Neural progenitor cell (in vitro differentiated cells): ENCODE results near the gene ERP29.

Source experiments
- EZH2 ChIP-seq: fragments of 200-600 bp; sonication (generic); IDR thresholded peaks from 2 replicates; pipeline ENCODE4 v1.6.1; 2017; ENCODE audit warnings: antibody characterized with exemption, mild to moderate bottlenecking, moderate library complexity
- TF ChIP-seq, protein P1 (sequence below): fragments of 200-600 bp; sonication (generic); IDR thresholded peaks from 2 replicates; pipeline ENCODE4 v1.5.1; 2017; ENCODE audit warnings: antibody characterized with exemption, mild to moderate bottlenecking

GRCh38 chr12:112061137-112061536 lies 47.9 kb downstream of the ERP29 start:
- TF ChIP-seq, protein P1, sequence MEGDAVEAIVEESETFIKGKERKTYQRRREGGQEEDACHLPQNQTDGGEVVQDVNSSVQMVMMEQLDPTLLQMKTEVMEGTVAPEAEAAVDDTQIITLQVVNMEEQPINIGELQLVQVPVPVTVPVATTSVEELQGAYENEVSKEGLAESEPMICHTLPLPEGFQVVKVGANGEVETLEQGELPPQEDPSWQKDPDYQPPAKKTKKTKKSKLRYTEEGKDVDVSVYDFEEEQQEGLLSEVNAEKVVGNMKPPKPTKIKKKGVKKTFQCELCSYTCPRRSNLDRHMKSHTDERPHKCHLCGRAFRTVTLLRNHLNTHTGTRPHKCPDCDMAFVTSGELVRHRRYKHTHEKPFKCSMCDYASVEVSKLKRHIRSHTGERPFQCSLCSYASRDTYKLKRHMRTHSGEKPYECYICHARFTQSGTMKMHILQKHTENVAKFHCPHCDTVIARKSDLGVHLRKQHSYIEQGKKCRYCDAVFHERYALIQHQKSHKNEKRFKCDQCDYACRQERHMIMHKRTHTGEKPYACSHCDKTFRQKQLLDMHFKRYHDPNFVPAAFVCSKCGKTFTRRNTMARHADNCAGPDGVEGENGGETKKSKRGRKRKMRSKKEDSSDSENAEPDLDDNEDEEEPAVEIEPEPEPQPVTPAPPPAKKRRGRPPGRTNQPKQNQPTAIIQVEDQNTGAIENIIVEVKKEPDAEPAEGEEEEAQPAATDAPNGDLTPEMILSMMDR, result no peak
- TF ChIP-seq EZH2, result no peak
